IMR-90 (cell line): Measurements from ENCODE around the gene EIF4G3. TPM values are rescaled to one million over a fixed set of nuclear protein-coding genes. Genes with fewer than 3 reads are reported as not detected.

Experiments
- ATAC-seq: fragments of 200-7000 bp; cut with Tn5 transposase; 2 replicates; pipeline ENCODE4 v1.9.1; 2020; ENCODE audit warnings: low read depth, mild to moderate bottlenecking, moderate library complexity
- BruUV-seq: library from RNA; stranded (reverse); fragments of 400-500 nt; replicated peaks from 2 replicates; lab custom pipeline; 2021; lab: Mats Ljungman, UMichigan
- CTCF ChIA-PET: fragments of 300-600 bp; formaldehyde crosslinking; extraction: SDS; loops from one replicate; lab custom pipeline; 2021; ENCODE audit warnings: antibody characterized with exemption; lab: Yijun Ruan, JAX
- POLR2A ChIA-PET: fragments of 300-600 bp; sonication (Branson Sonifier 250); formaldehyde crosslinking; loops from one replicate; lab custom pipeline; 2022; ENCODE audit warnings: antibody characterized with exemption; ENCODE audit not compliant: unreplicated experiment; lab: Charles Lee
- DNase-seq: peaks from one replicate; pipeline ENCODE4 v3.0.0; 2013
- H2AFZ ChIP-seq: replicated peaks from 2 replicates; pipeline ENCODE3; 2013; ENCODE audit warnings: low read length, mild to moderate bottlenecking; ENCODE audit not compliant: poor library complexity
- H2AK5ac ChIP-seq: 2 replicates; pipeline ENCODE4 v1.6.1; 2013; ENCODE audit warnings: low read depth, low read length, inconsistent platforms
- H2AK9ac ChIP-seq: replicated peaks from 2 replicates; pipeline ENCODE3; 2013; ENCODE audit warnings: mild to moderate bottlenecking, low read depth, low read length, moderate library complexity; ENCODE audit not compliant: poor library complexity
- H2BK120ac ChIP-seq: 2 replicates; pipeline ENCODE4 v1.6.1; 2013; ENCODE audit warnings: low read depth, low read length, inconsistent platforms
- H2BK15ac ChIP-seq: 3 replicates; pipeline ENCODE4 v1.6.1; 2013; ENCODE audit warnings: low read depth, low read length, inconsistent platforms
- H2BK20ac ChIP-seq: 2 replicates; pipeline ENCODE4 v1.6.1; 2013; ENCODE audit warnings: low read depth, mild to moderate bottlenecking, inconsistent platforms, low read length, moderate library complexity
- H2BK5ac ChIP-seq: 2 replicates; pipeline ENCODE4 v1.6.1; 2013; ENCODE audit warnings: mild to moderate bottlenecking, low read depth, low read length, inconsistent platforms; ENCODE audit not compliant: poor library complexity, severe bottlenecking
- H3K14ac ChIP-seq: replicated peaks from 2 replicates; pipeline ENCODE4 v1.6.1; 2013; ENCODE audit warnings: low read depth, low read length, inconsistent platforms
- H3K18ac ChIP-seq: 2 replicates; pipeline ENCODE4 v1.6.1; 2013; ENCODE audit warnings: low read depth, low read length, control low read depth
- H3K23ac ChIP-seq: 2 replicates; pipeline ENCODE4 v1.6.1; 2013; ENCODE audit warnings: low read depth, low read length, inconsistent platforms
- H3K27ac ChIP-seq: 2 replicates; pipeline ENCODE4 v1.5.1; 2013; ENCODE audit warnings: mild to moderate bottlenecking, control low read depth, low read length; ENCODE audit not compliant: insufficient read depth
- H3K27me3 ChIP-seq: 2 replicates; pipeline ENCODE4 v1.6.1; 2013; ENCODE audit warnings: low read length; ENCODE audit not compliant: control insufficient read depth, insufficient read depth
- H3K36me3 ChIP-seq: 2 replicates; pipeline ENCODE4 v1.6.1; 2013; ENCODE audit warnings: low read length, mixed read lengths; ENCODE audit not compliant: control insufficient read depth, insufficient read depth
- H3K4ac ChIP-seq: 2 replicates; pipeline ENCODE4 v1.6.1; 2013; ENCODE audit warnings: low read depth, low read length, inconsistent platforms
- H3K4me1 ChIP-seq: 2 replicates; pipeline ENCODE4 v1.6.1; 2013; ENCODE audit warnings: low read length, mixed read lengths; ENCODE audit not compliant: control insufficient read depth, insufficient read depth
- H3K4me2 ChIP-seq: 2 replicates; pipeline ENCODE4 v1.6.1; 2013; ENCODE audit warnings: low read depth, mild to moderate bottlenecking, control low read depth, low read length, moderate library complexity
- H3K4me3 ChIP-seq: 2 replicates; pipeline ENCODE4 v1.5.1; 2013; ENCODE audit warnings: low read depth, mild to moderate bottlenecking, control low read depth, low read length, moderate library complexity; ENCODE audit not compliant: insufficient read depth
- H3K56ac ChIP-seq: 2 replicates; pipeline ENCODE4 v1.6.1; 2013; ENCODE audit warnings: low read length, inconsistent platforms; ENCODE audit not compliant: insufficient read depth; ENCODE audit errors: extremely low read depth
- H3K79me1 ChIP-seq, 2 experiments: 2 replicates each; pipeline ENCODE4 v1.6.1; 2013; ENCODE audit warnings: low read length in 2 of 2, inconsistent platforms in 1 of 2, low read depth in 1 of 2
- H3K9ac ChIP-seq: 2 replicates; pipeline ENCODE4 v1.6.1; 2013; ENCODE audit warnings: low read depth, low read length, control low read depth
- H3K9me1 ChIP-seq: 2 replicates; pipeline ENCODE4 v1.6.1; 2013; ENCODE audit warnings: low read length, inconsistent platforms; ENCODE audit not compliant: insufficient read depth
- H3K9me3 ChIP-seq: 2 replicates; pipeline ENCODE4 v1.6.1; 2013; ENCODE audit warnings: low read length; ENCODE audit not compliant: control insufficient read depth, insufficient read depth
- H4K20me1 ChIP-seq: 2 replicates; pipeline ENCODE4 v1.6.1; 2013; ENCODE audit warnings: low read length, inconsistent platforms; ENCODE audit not compliant: insufficient read depth
- H4K5ac ChIP-seq: 2 replicates; pipeline ENCODE4 v1.6.1; 2013; ENCODE audit warnings: mild to moderate bottlenecking, low read depth, low read length, control low read depth
- H4K8ac ChIP-seq, 2 experiments: 2 replicates each; pipeline ENCODE4 v1.6.1; 2013; ENCODE audit warnings: low read depth in 2 of 2, low read length in 2 of 2, control low read depth in 1 of 2, inconsistent platforms in 1 of 2
- H4K91ac ChIP-seq: 2 replicates; pipeline ENCODE4 v1.6.1; 2013; ENCODE audit warnings: low read depth, low read length, inconsistent platforms; ENCODE audit not compliant: insufficient read depth
- CEBPB ChIP-seq: IDR thresholded peaks from 2 replicates; pipeline ENCODE4 v1.6.1; 2012; ENCODE audit warnings: low read depth, low read length, improper control_type of control experiment
- FOS ChIP-seq: fragments of 150-350 bp; IDR thresholded peaks from 2 replicates; pipeline ENCODE4 v1.6.1; 2016; ENCODE audit warnings: low read depth, low read length
- WGBS, 2 experiments: methylation state at CpG; one replicate each; pipeline versions ENCODE4 v1.1.5 to v1.1.7; 2013; ENCODE audit warnings: missing lambda C conversion rate in 2 of 2; ENCODE audit not compliant: insufficient read length in 1 of 2; ENCODE audit errors: extremely low coverage in 2 of 2; 5-methylcytosine and 5-hydroxymethylcytosine counted together
- dilution Hi-C: fragments of 300-500 bp; cut with HindIII; formaldehyde crosslinking; loops from one replicate; pipeline ENCODE4 v1.14.3; 2018; ENCODE audit warnings: low sequenced_read_pairs; ENCODE audit not compliant: unreplicated experiment
- in situ Hi-C: fragments of 300-500 bp; cut with MboI; formaldehyde crosslinking; loops from 3 replicates; pipeline ENCODE4 v1.14.3; 2019; ENCODE audit warnings: low sequenced_read_pairs, inconsistent platforms, mixed read lengths
- intact Hi-C: fragments of 100-400 bp; cut with micrococcal nuclease; formaldehyde crosslinking; loops from 2 replicates; pipeline ENCODE4 v1.10.0; 2022
- polyA plus RNA-seq, 3 experiments: library from polyadenylated mRNA; depleted of rRNA; stranded (reverse); fragments of >200 nt; gene quantifications; 2 replicates each; pipeline ENCODE4 v1.2.3, GENCODE V29; 2012; ENCODE audit warnings: low replicate concordance in 1 of 3
- total RNA-seq: library from RNA; depleted of rRNA; stranded (reverse); fragments of >200 nt; gene quantifications from 2 replicates; pipeline ENCODE4 v1.2.3, GENCODE V29; 2012

Gene EIF4G3
- total and polyA plus RNA-seq, 2 of the 4 experiments (the other 2 are of a cell fraction) = 25.8 to 49.2 TPM

- Histone ChIP-seq H3K4me2 (no peak overlapping the region), H3K27ac (no peak overlapping the region), H3K56ac (no peak overlapping the region), H4K20me1 (peaks cover 44% of the 10 kb centered on the region), H3K27me3 (no peaks in the 10 kb centered on the region), H2AFZ (no peak overlapping the region), H2BK5ac (no peak overlapping the region), H4K91ac (no peak overlapping the region), H4K5ac (no peak overlapping the region), H2BK15ac (no peak overlapping the region), H2BK20ac (no peak overlapping the region), H3K4ac (no peak overlapping the region), H3K9me3 (no peaks in the 10 kb centered on the region), H3K9me1 (peaks cover 16% of the 10 kb centered on the region), H3K4me3 (no peak overlapping the region), H3K14ac (no peak overlapping the region), H2AK9ac (no peak overlapping the region), H3K36me3 (peaks cover 39% of the 10 kb centered on the region), H3K4me1 (peaks cover 2% of the 10 kb centered on the region), H3K23ac (no peak overlapping the region), H2AK5ac (no peak overlapping the region), H3K18ac (no peak overlapping the region), H4K8ac (no peak overlapping the region), H3K79me1 (peaks cover 24 to 49% of the 10 kb centered on the region in 2 experiments), H3K9ac (no peak overlapping the region), H2BK120ac (no peak overlapping the region)
- in situ Hi-C loops (no loop called here), dilution Hi-C loops (no loop called here), intact Hi-C loops (no loop called here)
- no TSS peak for BruUV-seq
- ChIA-PET CTCF (interaction anchor here (0.6 kb wide), 1 partner anchor 21 kb away, joined by 5 read pairs; no protein-coding TSS in a partner anchor), POLR2A (no interaction called here)
- DNase-seq = no peak
- no CpG with 5 or more reads among the region's 4 CpGs for WGBS, 2 experiments
- TF ChIP-seq CEBPB = peak; percentile 44
- no peak for TF ChIP-seq FOS
- no peak for ATAC-seq
Measured at GRCh38 chr1:20775700-20776099, 401.0 kb downstream of the EIF4G3 start.
